Amniotic stem cell (primary cell): Measurements from ENCODE around the gene LUZP2.
A peak's percentile ranks its signal among the peaks of the same experiment; 100 is the strongest.

ENCODE experiments used
- DNase-seq: peaks from one replicate; lab custom pipeline; 2025; lab: John Stamatoyannopoulos, UW

The LUZP2 gene

GRCh38 chr11:24496736-24497725, at the start of gene LUZP2:
LUZP2 (plus strand) TSS chr11:24497053.
- peak; percentile 57 for DNase-seq

- no peak for DNase-seq
These were observed 43.6 kb upstream of the LUZP2 start for GRCh38 chr11:24453129-24453718.

GRCh38 chr11:24457985-24458384, 38.9 kb upstream of the LUZP2 start:
- DNase-seq: no peak

- DNase-seq: no peak
These were observed 26.4 kb upstream of the LUZP2 start for GRCh38 chr11:24470431-24470830.

- no peak for DNase-seq
These were observed 25.8 kb upstream of the LUZP2 start for GRCh38 chr11:24471084-24471483.

- DNase-seq: no peak
These were observed 18.1 kb upstream of the LUZP2 start for GRCh38 chr11:24478718-24479117.

GRCh38 chr11:24489477-24489876, 7.4 kb upstream of the LUZP2 start:
- no peak for DNase-seq

GRCh38 chr11:24496386-24496735, 492 bp upstream of the LUZP2 start:
- no peak for DNase-seq

GRCh38 chr11:24497831-24498230, 978 bp downstream of the LUZP2 start:
- DNase-seq: no peak

GRCh38 chr11:24502425-24502824, 5.6 kb downstream of the LUZP2 start:
- no peak for DNase-seq

GRCh38 chr11:24509114-24509513, 12.3 kb downstream of the LUZP2 start:
- no peak for DNase-seq

- DNase-seq: no peak
These were observed 14.7 kb downstream of the LUZP2 start for GRCh38 chr11:24511511-24511910.

GRCh38 chr11:24513479-24514218, 16.8 kb downstream of the LUZP2 start:
- no peak for DNase-seq

GRCh38 chr11:24514219-24514594, 17.4 kb downstream of the LUZP2 start:
- no peak for DNase-seq

GRCh38 chr11:24515632-24516031, 18.8 kb downstream of the LUZP2 start:
- DNase-seq: no peak

- DNase-seq: no peak
These were observed 19.8 kb downstream of the LUZP2 start for GRCh38 chr11:24516638-24517037.

- no peak for DNase-seq
These were observed 24.7 kb downstream of the LUZP2 start for GRCh38 chr11:24521601-24522000.

- no peak for DNase-seq
These were observed 27.3 kb downstream of the LUZP2 start for GRCh38 chr11:24524156-24524555.

- DNase-seq: no peak
These were observed 34.7 kb downstream of the LUZP2 start for GRCh38 chr11:24531528-24531927.

GRCh38 chr11:24543771-24544170, 46.9 kb downstream of the LUZP2 start:
- DNase-seq: no peak

- no peak for DNase-seq
These were observed 59.8 kb downstream of the LUZP2 start for GRCh38 chr11:24556693-24557092.

- DNase-seq: no peak
These were observed 62.5 kb downstream of the LUZP2 start for GRCh38 chr11:24559315-24559714.

- no peak for DNase-seq
These were observed 63.5 kb downstream of the LUZP2 start for GRCh38 chr11:24560324-24560723.
